Vagina (tissue), 2 donors: ENCODE results near the gene MAPKBP1. TPM values are rescaled to one million over a fixed set of nuclear protein-coding genes. Genes with fewer than 3 reads are reported as not detected.

ENCODE experiments used
- DNase-seq, 2 donors: peaks; one replicate each; pipeline ENCODE4 v3.0.0-alpha.2; 2017; ENCODE audit errors: extremely low spot score in 2 of 2
- H3K27ac ChIP-seq: fragments of 200-600 bp; sonication (generic); one replicate; pipeline ENCODE4 v1.5.1; 2019
- H3K27me3 ChIP-seq: fragments of 200-600 bp; sonication (generic); one replicate; pipeline ENCODE4 v1.5.1; 2019
- H3K36me3 ChIP-seq, 2 donors: fragments of 200-600 bp; sonication (generic); one replicate each; pipeline ENCODE4 v1.5.1; 2017 to 2019
- H3K4me1 ChIP-seq: fragments of 200-600 bp; sonication (generic); one replicate; pipeline ENCODE4 v1.5.1; 2019
- H3K4me3 ChIP-seq, 2 donors: fragments of 200-600 bp; sonication (generic); 1 replicate in 1 of 2; 2 replicates in 1 of 2; pipeline ENCODE4 v1.5.1; 2016 to 2019
- H3K9me3 ChIP-seq: fragments of 200-600 bp; sonication (generic); one replicate; pipeline ENCODE4 v1.5.1; 2019
- POLR2A ChIP-seq, 2 donors: fragments of 450-650 bp; IDR thresholded peaks; one replicate each; pipeline ENCODE4 v1.6.1; 2017; ENCODE audit warnings: antibody characterized with exemption in 2 of 2, mild to moderate bottlenecking in 2 of 2, moderate library complexity in 2 of 2
- POLR2AphosphoS5 ChIP-seq, 2 donors: sonication (generic); formaldehyde crosslinking; IDR thresholded peaks; one replicate each; pipeline ENCODE4 v1.9.0; 2017; ENCODE audit warnings: antibody characterized with exemption in 2 of 2, mild to moderate bottlenecking in 2 of 2, low read depth in 1 of 2; ENCODE audit not compliant: insufficient read depth in 1 of 2
- intact Hi-C: fragments of 100-400 bp; cut with DNase I; formaldehyde crosslinking; loops from one replicate; pipeline ENCODE4 v1.15.1; 2023
- total RNA-seq: library from RNA; depleted of rRNA; stranded (reverse); fragments of >200 nt; gene quantifications from one replicate; pipeline ENCODE4 v1.2.3, GENCODE V29; 2016
- TF ChIP-seq, protein P1 (sequence below), 3 experiments: fragments of 450-650 bp in 2 of 3; fragments of 200-600 bp in 1 of 3; sonication (generic) in 1 of 3; IDR thresholded peaks; one replicate each; pipeline ENCODE4 v1.5.1; 2017 to 2019; ENCODE audit warnings: antibody characterized with exemption in 3 of 3, mild to moderate bottlenecking in 2 of 3, moderate library complexity in 2 of 3

The MAPKBP1 gene
- total RNA-seq, 1 donor from 2014 or later, result 35.8 TPM

DNA sequence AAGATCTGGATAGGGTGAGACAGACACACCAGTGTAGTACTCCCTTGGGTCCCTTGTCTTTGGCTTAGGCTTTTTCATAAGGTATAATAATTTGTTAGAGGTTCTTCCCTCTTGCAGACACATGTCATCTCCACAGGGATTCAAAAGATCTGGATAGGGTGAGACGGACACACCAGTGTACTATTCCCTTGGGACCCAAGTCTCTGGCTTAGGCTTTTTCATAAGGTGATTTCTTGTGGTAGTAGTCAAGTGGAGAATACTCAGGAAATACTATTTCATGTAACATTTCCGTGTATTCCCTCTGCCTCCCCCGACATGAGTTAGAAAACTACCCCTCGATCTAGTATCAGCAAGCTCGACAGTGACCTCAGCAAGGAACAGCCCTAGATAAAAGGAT lies 954 bp upstream of the MAPKBP1 start:
- no peaks in the 10 kb centered on the region for H3K36me3 ChIP-seq
- intact Hi-C loops, result loop anchor here (5.0 kb wide), 1 partner anchor 39 kb away; no protein-coding TSS in a partner anchor
- no peaks in the 10 kb centered on the region for H3K27me3 ChIP-seq
- peak overlapping the region; percentile 87 for H3K27ac ChIP-seq
- peaks cover 46% of the 10 kb centered on the region for H3K4me1 ChIP-seq
- no peaks in the 10 kb centered on the region for H3K9me3 ChIP-seq
- TF ChIP-seq, protein P1, sequence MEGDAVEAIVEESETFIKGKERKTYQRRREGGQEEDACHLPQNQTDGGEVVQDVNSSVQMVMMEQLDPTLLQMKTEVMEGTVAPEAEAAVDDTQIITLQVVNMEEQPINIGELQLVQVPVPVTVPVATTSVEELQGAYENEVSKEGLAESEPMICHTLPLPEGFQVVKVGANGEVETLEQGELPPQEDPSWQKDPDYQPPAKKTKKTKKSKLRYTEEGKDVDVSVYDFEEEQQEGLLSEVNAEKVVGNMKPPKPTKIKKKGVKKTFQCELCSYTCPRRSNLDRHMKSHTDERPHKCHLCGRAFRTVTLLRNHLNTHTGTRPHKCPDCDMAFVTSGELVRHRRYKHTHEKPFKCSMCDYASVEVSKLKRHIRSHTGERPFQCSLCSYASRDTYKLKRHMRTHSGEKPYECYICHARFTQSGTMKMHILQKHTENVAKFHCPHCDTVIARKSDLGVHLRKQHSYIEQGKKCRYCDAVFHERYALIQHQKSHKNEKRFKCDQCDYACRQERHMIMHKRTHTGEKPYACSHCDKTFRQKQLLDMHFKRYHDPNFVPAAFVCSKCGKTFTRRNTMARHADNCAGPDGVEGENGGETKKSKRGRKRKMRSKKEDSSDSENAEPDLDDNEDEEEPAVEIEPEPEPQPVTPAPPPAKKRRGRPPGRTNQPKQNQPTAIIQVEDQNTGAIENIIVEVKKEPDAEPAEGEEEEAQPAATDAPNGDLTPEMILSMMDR (IDR thresholded peaks at IDR 0.05), result no peak
- no peak for TF ChIP-seq POLR2A (IDR thresholded peaks at IDR 0.05)
- no peak for TF ChIP-seq POLR2AphosphoS5 (IDR thresholded peaks at IDR 0.05; ENCODE audit: insufficient read depth in 1 of 2, low read depth in 1 of 2)
- DNase-seq, result no peak
- H3K4me3 ChIP-seq, result peak overlapping the region; percentile 54 to 76

DNA sequence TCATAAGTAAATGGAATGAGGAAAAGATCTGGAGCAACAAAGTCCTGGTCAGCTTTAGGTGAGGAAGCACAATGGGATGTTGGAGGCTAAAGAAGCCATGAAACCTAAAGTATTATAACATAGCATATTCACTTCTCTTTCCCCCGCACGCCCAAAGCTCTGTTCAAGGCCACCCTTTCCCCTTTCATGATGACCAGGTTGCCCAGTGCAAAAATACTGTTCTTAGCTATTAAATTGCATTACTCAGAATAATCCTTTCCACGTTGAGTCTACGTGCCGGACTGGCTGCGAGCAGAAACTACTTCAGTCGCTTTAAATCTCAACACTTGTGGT lies 589 bp upstream of the MAPKBP1 start:
- H3K9me3 ChIP-seq, result no peaks in the 10 kb centered on the region
- peaks cover 49% of the 10 kb centered on the region for H3K4me1 ChIP-seq
- peak overlapping the region; percentile 87 for H3K27ac ChIP-seq
- H3K27me3 ChIP-seq, result no peaks in the 10 kb centered on the region
- no peaks in the 10 kb centered on the region for H3K36me3 ChIP-seq
- intact Hi-C loops, result loop anchor here (5.0 kb wide), 1 partner anchor 39 kb away; no protein-coding TSS in a partner anchor
- peak overlapping the region; percentile 54 to 76 for H3K4me3 ChIP-seq
- TF ChIP-seq, protein P1 (IDR thresholded peaks at IDR 0.05), result no peak
- TF ChIP-seq POLR2AphosphoS5 (IDR thresholded peaks at IDR 0.05; ENCODE audit: insufficient read depth in 1 of 2, low read depth in 1 of 2), result no peak
- TF ChIP-seq POLR2A (IDR thresholded peaks at IDR 0.05), result no peak
- no peak for DNase-seq

DNA sequence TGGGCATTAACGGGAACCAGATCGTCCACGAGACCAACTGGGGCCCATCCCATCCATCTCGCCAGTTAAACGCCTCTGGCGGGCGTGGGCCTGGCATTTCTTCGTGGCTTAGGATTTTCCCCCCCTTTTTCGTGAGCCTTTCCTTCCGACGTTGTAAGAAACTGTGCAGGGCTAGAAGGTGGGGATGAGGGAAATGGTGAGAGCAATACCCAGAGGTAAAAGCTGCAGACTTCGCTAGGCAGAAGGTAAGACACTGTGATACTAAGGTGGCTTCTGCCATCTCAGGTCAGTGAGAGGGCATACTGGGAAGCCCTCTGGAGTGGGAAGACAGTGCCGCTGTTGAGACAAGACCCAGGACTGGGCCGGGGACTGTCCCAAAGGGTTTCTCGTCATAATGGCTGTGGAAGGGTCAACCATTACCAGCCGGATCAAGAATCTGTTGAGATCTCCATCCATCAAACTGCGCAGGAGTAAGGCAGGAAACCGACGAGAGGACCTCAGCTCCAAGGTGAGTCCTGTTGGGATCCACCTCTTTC lies 666 bp downstream of the MAPKBP1 start:
- TF ChIP-seq, protein P1 (IDR thresholded peaks at IDR 0.05), result no peak
- TF ChIP-seq POLR2AphosphoS5 (IDR thresholded peaks at IDR 0.05; ENCODE audit: insufficient read depth in 1 of 2, low read depth in 1 of 2) (no peak), POLR2A (IDR thresholded peaks at IDR 0.05) (no peak)

DNA sequence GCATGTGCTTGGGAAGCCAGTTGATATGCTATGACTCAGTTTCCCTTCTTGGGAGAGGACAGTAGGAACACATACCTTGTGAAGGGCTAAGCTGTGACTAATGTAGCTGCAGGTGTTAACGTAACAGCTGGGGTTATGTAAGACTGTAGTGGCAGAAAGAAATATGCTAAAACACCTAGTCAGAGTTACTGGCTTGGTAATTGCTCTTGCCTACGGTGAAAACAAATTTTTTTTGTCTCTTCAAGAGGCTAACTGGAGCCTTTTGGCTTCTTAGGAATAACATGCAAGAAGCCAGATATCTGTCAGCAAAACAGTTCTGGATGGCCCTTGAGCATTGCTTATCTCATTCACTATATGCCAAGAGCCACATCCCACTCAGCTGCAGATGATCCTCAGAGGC lies 1.4 kb downstream of the MAPKBP1 start:
- H3K36me3 ChIP-seq, result no peaks in the 10 kb centered on the region
- H3K27me3 ChIP-seq, result no peaks in the 10 kb centered on the region
- peak overlapping the region; percentile 54 to 76 for H3K4me3 ChIP-seq
- intact Hi-C loops, result no loop called here
- DNase-seq, result no peak
- H3K4me1 ChIP-seq, result peaks cover 69% of the 10 kb centered on the region
- H3K27ac ChIP-seq, result peak overlapping the region; percentile 87
- TF ChIP-seq POLR2A (IDR thresholded peaks at IDR 0.05), result no peak
- TF ChIP-seq POLR2AphosphoS5 (IDR thresholded peaks at IDR 0.05; ENCODE audit: insufficient read depth in 1 of 2, low read depth in 1 of 2), result peak in 1 of 2 donors; percentile 57
- no peaks in the 10 kb centered on the region for H3K9me3 ChIP-seq

More for the DNA sequence above, 666 bp downstream of the MAPKBP1 start:
- no peak for DNase-seq
- intact Hi-C loops, result loop anchor here (5.0 kb wide), 1 partner anchor 37 kb away; no protein-coding TSS in a partner anchor
- no peaks in the 10 kb centered on the region for H3K36me3 ChIP-seq
- H3K27me3 ChIP-seq, result no peaks in the 10 kb centered on the region
- peaks cover 62% of the 10 kb centered on the region for H3K4me1 ChIP-seq
- H3K4me3 ChIP-seq, result peak overlapping the region; percentile 54 to 76
- H3K9me3 ChIP-seq, result no peaks in the 10 kb centered on the region
- H3K27ac ChIP-seq, result peak overlapping the region; percentile 87

DNA sequence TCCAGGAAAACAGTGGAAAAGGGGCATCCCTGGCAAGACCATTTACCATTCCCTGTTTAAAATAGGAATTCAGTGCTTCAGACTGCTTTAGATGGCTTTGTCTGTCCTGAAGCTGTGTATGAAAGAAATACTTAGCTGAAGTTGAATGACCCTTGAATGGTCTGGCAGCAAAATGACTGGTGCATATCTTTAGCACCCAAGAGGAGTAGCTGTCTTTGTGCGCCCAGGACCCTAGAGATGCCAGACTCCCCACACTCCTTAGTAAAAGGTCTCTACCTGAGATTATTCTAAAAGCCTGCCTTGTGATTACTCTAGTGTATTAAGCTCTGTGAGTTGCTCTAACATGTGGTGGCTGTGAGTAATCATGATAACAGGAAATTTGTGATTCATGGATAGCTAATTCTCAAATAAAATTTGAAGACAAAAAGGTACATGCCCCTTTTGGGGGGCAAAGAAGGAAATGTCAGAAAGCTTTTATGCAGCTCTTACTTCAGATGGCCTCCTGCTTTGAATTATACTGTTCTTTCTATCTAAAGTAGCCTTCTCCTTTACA lies 3.2 kb downstream of the MAPKBP1 start:
- H3K4me1 ChIP-seq, result peaks cover 78% of the 10 kb centered on the region
- no peak overlapping the region for H3K4me3 ChIP-seq
- peak overlapping the region; percentile 30 for H3K27ac ChIP-seq
- no peaks in the 10 kb centered on the region for H3K9me3 ChIP-seq
- H3K27me3 ChIP-seq, result no peaks in the 10 kb centered on the region
- DNase-seq, result no peak
- H3K36me3 ChIP-seq, result no peaks in the 10 kb centered on the region
- intact Hi-C loops, result no loop called here
- peak in 1 of 2 donors; percentile 15 for TF ChIP-seq POLR2AphosphoS5 (IDR thresholded peaks at IDR 0.05; ENCODE audit: insufficient read depth in 1 of 2, low read depth in 1 of 2)
- TF ChIP-seq, protein P1 (IDR thresholded peaks at IDR 0.05), result no peak
- TF ChIP-seq POLR2A (IDR thresholded peaks at IDR 0.05), result no peak
